Measurements from ENCODE around the gene TLR9.
A peak's percentile ranks its signal among the peaks of the same experiment; 100 is the strongest.

TLR9 gene

DNA sequence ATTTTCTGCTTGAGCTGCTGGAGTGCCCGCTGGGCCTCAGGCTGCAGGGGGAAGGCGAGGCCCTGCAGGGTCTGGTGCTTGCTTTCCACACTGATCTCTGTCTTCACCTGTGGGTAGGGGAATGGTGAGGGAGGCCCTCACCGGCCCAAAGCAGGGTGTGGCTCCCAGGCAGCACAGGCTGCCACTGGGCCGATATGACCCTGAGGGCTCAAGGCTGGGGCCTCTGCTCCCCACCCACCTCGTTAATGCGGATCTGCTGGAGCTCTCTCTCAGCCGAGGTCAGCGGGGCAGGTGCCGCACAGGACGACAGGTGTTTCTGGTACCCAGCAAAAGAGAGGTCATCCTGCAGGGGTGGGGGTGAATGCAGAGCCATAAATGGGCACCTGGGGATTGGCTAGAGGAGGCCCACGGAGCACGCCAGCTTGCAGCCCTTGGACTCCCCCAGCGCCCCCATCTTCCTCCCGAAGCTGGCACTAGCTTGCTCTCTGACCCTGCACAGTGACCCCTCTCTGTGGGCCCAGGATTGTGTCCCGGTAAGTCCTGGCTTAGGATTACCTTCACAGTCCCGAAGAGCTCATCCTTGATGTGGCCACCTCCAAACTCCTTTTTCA lies 5.5 kb upstream of the TLR9 start:
- no peak for DNase-seq

DNA sequence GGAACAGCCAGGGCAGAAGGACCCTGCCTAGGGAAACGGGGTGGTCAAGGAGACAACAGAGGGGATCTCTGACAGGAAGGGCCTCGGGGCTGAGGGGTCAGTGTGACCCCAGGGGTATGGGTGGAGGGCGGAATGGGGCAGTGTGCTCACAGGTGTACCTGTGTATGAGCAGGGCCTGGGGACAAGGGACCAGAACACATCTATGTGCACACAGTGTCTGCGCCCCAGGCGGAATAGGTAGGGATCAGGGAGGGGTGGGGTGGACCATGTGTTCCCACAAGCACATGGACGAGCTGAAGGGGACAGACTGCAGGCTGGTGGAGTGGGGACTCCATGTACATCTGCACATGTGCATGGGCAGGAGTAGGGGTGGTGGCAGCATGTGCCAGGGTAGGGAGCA lies 5.0 kb upstream of the TLR9 start:
- no peak for DNase-seq

DNA sequence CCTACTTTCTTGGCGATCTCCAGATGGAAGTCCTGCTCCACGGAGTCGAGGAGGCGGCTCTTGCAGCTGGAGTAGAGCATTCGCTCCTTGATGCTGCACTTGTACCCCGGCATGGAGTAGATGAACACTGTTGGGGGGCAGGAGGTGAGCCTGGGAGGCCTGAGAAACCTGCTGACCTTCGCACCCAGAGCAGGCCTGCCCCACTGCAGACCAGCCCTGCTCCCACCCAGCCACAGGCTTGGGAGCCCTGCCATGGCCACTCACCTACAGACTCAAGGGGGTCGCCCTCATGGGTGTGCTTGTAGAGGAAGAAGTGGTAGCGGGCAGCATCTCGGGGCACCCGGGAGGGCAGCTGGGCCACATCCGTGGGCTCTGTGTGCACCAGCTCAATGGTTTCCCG lies 4.2 kb upstream of the TLR9 start:
- no peak for DNase-seq

- DNase-seq, result no peak
Measured at GRCh38 chr3:52228751-52229291, 3.4 kb upstream of the TLR9 start.

GRCh38 chr3:52228266-52228665 lies 2.8 kb upstream of the TLR9 start:
- DNase-seq, result no peak

GRCh38 chr3:52227766-52228165 lies 2.3 kb upstream of the TLR9 start:
- DNase-seq, result no peak

- no peak for DNase-seq
Measured at GRCh38 chr3:52227117-52227516, 1.7 kb upstream of the TLR9 start.

DNA sequence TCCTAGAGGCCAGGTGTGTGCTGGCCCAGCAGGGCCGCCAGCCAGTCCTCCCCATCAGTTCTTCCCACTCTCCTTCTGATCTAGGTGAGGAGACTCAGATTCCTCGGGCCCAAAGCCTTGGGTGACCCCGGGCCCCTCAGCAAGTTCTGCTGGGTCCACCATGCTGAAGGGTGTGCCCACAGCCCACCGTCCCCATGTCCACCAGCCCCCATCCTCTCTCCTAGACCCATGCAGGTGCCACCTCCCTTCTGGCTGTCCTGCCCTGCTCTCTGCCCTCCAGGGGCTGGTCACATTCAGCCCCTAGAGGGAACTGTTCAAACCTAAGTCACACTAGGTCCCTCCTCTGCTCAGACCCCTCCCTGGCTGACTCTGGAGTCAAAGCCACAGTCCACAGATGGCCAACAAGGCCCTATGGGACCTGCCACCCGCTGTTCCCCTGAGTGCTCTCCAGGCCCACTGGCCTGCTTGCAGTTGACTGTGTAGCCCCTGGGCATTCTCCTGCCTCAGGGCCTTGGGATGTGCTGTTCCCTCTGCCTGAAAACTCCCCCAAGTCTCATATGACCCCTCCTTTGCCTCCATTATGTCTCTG lies 878 bp upstream of the TLR9 start:
- DNase-seq, result no peak

GRCh38 chr3:52223449-52224408 lies 1.7 kb downstream of the TLR9 start:
- no peak for DNase-seq

DNA sequence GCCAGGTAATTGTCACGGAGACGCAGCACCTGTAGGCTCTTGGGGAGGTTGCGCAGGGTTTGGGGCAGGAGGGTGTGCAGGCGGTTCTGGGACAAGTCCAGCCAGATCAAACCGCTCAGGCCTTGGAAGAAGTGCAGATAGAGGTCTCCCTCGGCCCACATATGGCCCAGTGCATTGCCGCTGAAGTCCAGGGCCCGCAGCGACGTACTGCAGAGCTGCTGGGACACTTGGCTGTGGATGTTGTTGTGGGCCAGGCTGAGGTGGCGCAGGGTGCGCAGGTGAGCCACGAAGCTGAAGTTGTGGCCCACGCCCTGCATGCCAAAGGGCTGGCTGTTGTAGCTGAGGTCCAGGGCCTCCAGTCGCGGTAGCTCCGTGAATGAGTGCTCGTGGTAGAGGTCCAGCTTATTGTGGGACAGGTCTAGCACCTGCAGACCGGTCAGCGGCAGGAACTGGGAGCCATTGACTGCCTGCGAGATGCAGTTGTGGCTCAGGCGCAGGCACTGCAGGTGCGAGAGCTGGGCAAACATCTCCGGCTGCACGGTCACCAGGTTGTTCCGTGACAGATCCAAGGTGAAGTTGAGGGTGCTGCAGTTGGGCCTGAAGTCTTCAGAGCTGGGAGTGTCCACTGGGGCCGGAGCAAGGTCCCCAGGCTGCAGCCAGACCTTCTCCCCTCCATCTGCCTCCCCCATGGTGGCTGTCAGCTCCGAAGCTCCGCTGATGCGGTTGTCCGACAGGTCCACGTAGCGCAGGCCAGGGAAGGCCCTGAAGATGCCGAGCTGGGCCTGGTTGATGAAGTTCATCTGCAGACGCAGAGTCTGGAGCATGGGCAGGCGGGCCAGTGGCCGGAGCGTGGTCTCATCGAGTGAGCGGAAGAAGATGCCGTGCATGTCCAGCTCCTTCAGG lies 2.9 kb downstream of the TLR9 start:
- no peak for DNase-seq

DNA sequence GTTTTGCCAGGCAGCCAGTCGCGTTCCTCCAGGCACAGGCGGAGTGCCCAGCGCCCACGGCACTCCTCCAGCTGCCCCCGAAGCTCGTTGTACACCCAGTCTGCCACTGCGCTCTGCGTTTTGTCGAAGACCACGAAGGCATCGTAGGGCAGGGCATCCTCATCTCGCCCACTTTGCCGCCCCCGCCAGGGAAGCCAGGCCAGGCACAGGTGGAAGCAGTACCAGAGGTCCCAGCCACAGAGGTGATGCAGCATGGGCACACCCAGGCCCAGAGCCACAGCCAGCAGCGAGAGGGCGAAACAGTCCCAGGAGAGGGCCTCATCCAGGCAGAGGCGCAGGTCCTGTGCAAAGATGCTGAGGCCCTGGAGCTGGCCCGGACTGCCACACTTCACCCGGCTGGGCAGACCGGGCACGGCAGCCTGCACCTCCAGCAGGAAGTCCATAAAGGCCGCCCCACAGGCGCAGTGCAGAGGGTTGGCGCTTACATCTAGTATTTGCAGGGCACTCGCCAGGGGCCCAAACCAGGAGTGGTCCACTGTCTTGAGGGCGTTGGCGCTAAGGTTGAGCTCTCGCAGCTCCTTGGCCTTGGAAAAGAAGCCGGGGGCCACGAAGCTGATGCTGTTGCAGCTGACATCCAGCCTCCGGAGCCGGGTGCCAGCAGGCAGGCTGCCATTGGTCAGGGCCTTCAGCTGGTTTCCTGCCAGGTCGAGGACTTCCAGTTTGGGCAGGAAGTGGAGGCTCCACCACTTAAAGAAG lies 3.7 kb downstream of the TLR9 start:
- DNase-seq, result no peak

GRCh38 chr3:52221141-52221562 lies 4.3 kb downstream of the TLR9 start:
- DNase-seq, result no peak

DNA sequence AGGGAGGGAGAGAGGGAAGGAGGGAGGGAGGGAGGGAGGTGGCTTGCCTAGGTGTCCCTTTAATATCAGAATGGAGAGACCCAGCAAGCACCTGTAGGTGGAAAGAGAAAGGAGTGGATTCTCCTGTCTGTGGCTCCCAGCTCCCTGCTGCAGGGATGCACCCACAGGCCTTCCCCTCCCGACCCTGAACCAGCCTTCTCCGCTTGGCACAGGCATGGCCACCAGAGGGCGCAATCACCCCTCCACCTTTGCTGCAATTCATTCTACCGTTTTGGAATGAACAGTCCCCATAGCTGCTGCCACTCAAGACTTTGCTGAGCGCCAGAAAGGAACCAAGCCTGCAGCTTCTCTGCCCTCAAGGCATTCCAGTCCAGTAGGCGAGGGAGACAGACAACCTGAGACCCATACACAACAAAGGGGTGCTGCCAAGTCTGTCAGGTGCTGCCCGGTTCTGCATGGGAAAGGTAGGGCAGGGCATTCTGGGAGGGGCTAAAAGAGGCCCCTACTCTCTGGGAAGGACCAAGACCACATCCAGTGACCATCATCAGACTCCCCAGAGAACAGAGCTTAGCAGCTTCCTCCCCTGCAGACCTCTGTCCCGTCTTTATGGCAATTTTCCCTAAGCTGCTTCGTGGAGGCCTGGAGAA lies 4.9 kb downstream of the TLR9 start:
- peak; percentile 37 for DNase-seq

DNA sequence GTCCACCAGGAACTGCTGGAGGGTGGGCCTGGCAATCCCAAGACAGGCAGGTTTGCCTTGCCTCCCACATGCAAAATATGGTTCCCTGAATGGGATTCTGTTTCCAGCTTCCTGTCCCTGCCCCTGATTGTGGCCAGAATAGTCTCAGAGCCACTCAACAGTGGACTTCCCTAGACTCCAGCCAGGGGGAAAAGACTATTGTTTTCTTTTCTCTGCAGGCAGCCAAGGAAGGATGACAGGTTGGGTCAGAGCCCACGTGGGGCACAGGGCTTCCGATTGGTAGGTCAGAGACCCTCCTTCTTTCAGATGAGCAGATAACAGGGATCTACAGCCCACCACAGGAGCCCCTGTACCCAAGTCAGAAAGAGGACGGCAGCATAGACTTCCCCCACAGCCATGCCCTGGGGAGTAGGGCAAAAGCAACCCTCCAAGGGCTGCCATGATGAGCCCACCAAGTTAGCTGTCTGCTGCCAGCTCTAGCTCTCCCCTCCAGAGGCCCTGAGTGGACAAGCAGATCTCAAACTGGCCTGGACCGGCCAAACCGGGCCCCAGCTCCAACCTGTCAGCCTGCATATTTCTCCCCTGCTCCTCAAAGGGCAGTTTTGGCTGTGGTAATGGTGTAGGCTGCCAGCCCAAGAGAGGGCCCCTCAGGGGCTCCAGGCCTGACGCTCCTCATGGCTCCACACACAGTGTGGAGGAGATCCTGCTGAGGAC lies 6.4 kb downstream of the TLR9 start:
- no peak for DNase-seq

GRCh38 chr3:52218454-52218853 lies 7.0 kb downstream of the TLR9 start:
- DNase-seq, result no peak

DNA sequence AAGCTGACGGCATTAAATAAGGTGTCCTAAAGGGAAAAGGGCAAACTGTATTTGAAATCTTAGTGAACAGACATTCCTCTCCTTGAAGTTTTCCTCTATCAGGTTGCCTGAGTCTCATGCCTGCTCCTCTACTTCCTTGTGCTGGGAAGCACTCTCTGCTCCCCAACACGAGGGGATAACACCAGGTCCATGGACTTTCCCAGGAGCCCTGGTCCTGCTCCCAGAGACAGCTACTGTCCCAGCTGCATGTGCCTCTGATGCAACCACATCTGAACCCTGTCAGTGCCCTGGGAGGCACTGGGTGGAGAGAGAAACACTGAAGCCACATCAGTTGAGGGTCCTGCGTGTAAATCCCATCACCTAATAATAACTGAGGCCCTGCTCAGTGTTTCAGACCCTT lies 7.4 kb downstream of the TLR9 start:
- no peak for DNase-seq

GRCh38 chr3:52217409-52217805 lies 8.0 kb downstream of the TLR9 start:
- DNase-seq, result no peak

- peak; percentile 21 for DNase-seq
Measured at GRCh38 chr3:52216585-52217408, 8.6 kb downstream of the TLR9 start.

- no peak for DNase-seq
Measured at GRCh38 chr3:52215351-52215750, 10.1 kb downstream of the TLR9 start.

- DNase-seq, result no peak
Measured at GRCh38 chr3:52213901-52214300, 11.5 kb downstream of the TLR9 start.
